ENCODE results near the gene CEP192.

- no peak for TF ChIP-seq EZH2phosphoT487 (IDR thresholded peaks at IDR 0.05; ENCODE audit: borderline replicate concordance, low read length)
- TF ChIP-seq, protein P1, sequence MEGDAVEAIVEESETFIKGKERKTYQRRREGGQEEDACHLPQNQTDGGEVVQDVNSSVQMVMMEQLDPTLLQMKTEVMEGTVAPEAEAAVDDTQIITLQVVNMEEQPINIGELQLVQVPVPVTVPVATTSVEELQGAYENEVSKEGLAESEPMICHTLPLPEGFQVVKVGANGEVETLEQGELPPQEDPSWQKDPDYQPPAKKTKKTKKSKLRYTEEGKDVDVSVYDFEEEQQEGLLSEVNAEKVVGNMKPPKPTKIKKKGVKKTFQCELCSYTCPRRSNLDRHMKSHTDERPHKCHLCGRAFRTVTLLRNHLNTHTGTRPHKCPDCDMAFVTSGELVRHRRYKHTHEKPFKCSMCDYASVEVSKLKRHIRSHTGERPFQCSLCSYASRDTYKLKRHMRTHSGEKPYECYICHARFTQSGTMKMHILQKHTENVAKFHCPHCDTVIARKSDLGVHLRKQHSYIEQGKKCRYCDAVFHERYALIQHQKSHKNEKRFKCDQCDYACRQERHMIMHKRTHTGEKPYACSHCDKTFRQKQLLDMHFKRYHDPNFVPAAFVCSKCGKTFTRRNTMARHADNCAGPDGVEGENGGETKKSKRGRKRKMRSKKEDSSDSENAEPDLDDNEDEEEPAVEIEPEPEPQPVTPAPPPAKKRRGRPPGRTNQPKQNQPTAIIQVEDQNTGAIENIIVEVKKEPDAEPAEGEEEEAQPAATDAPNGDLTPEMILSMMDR (IDR thresholded peaks at IDR 0.05; ENCODE audit: low read depth, low read length, poor library complexity, severe bottlenecking): no peak
These were observed 638 bp downstream of the CEP192 start for GRCh38 chr18:12991821-12992179.
